Epithelial cell of proximal tubule (primary cell): ENCODE results near the gene GSE1. TPM values are rescaled to one million over a fixed set of nuclear protein-coding genes. Genes with fewer than 3 reads are reported as not detected.
"Not testable (repeated sequence)": the region's sequence is repeated elsewhere in the genome, so short reads cannot be mapped to it uniquely, and the experiment has no call there.

ENCODE experiments used
- DNase-seq: peaks from one replicate; pipeline ENCODE4 v3.0.0-alpha.2; 2011; ENCODE audit warnings: low read depth
- H3K4me3 ChIP-seq: 2 replicates; pipeline ENCODE4 v1.5.1; 2011; ENCODE audit warnings: low read depth, mild to moderate bottlenecking, low read length
- CTCF ChIP-seq: conservative IDR thresholded peaks from 2 replicates; pipeline ENCODE4 v1.5.1; 2012; ENCODE audit warnings: low read depth, mild to moderate bottlenecking, low read length
- total RNA-seq: library from RNA; depleted of rRNA; stranded (reverse); fragments of >200 nt; gene quantifications from 2 replicates; pipeline ENCODE4 v1.2.3, GENCODE V29; 2015

GSE1 gene
- total RNA-seq, 1 donor from 2014 or later: 41.9 TPM

- no peak for TF ChIP-seq CTCF
- no peak for DNase-seq
- H3K4me3 ChIP-seq: no peak overlapping the region
Measured at GRCh38 chr16:85591381-85591780, 21.7 kb upstream of the GSE1 start.

GRCh38 chr16:85592277-85592676, 20.8 kb upstream of the GSE1 start:
- not testable (repeated sequence) for DNase-seq, H3K4me3 ChIP-seq

GRCh38 chr16:85592700-85593493, 20.2 kb upstream of the GSE1 start:
- H3K4me3 ChIP-seq: no peak overlapping the region
- no peak for DNase-seq
- no peak for TF ChIP-seq CTCF

- no peak overlapping the region for H3K4me3 ChIP-seq
- no peak for DNase-seq
- TF ChIP-seq CTCF: no peak
Measured at GRCh38 chr16:85593494-85594221, 19.5 kb upstream of the GSE1 start.

- no peak for DNase-seq
- no peak for TF ChIP-seq CTCF
- H3K4me3 ChIP-seq: no peak overlapping the region
Measured at GRCh38 chr16:85594273-85594977, 18.7 kb upstream of the GSE1 start.

GRCh38 chr16:85594978-85595661, 18.0 kb upstream of the GSE1 start:
- TF ChIP-seq CTCF: no peak
- H3K4me3 ChIP-seq: no peak overlapping the region
- DNase-seq: no peak

- no peak for TF ChIP-seq CTCF
- no peak for DNase-seq
Measured at GRCh38 chr16:85595812-85596502, 17.2 kb upstream of the GSE1 start.

More at GRCh38 chr16:85595812-85596502, 17.2 kb upstream of the GSE1 start:
- H3K4me3 ChIP-seq: no peak overlapping the region
